Hepatocyte (in vitro differentiated cells): ENCODE measurements around the gene CNST.

Experiments used
- EZH2 ChIP-seq: fragments of 200-600 bp; sonication (generic); IDR thresholded peaks from 2 replicates; pipeline ENCODE4 v1.6.1; 2016; ENCODE audit warnings: antibody characterized with exemption, mild to moderate bottlenecking, borderline replicate concordance
- EZH2phosphoT487 ChIP-seq: fragments of 200-600 bp; sonication (generic); IDR thresholded peaks from one replicate; pipeline ENCODE4 v1.6.1; 2018; ENCODE audit warnings: antibody characterized with exemption, mild to moderate bottlenecking, low read depth, moderate library complexity; ENCODE audit not compliant: unreplicated experiment, severe bottlenecking
- TF ChIP-seq, protein P1 (sequence below): fragments of 200-600 bp; sonication (generic); IDR thresholded peaks from 2 replicates; pipeline ENCODE4 v1.5.1; 2016; ENCODE audit warnings: antibody characterized with exemption, mild to moderate bottlenecking; ENCODE audit not compliant: poor library complexity

DNA sequence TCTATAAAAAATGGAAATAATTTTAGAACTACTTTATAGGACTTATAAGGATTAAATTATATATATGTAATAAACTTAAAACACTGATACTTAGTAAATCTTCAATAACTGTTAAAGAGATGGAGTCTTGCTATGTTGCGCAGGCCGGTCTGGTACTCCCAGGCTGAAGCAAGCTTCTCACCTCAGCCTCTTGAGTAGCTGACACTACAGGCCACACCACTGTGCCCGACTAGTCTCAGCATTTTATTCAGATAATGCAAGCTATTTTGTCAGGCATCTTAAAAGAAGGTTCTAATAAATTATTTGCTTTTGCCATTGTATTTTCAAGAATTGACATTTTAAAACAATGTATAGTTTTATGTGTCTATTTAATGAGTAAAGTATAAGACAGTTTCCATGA is 20.8 kb downstream of the CNST start:
- TF ChIP-seq, protein P1, sequence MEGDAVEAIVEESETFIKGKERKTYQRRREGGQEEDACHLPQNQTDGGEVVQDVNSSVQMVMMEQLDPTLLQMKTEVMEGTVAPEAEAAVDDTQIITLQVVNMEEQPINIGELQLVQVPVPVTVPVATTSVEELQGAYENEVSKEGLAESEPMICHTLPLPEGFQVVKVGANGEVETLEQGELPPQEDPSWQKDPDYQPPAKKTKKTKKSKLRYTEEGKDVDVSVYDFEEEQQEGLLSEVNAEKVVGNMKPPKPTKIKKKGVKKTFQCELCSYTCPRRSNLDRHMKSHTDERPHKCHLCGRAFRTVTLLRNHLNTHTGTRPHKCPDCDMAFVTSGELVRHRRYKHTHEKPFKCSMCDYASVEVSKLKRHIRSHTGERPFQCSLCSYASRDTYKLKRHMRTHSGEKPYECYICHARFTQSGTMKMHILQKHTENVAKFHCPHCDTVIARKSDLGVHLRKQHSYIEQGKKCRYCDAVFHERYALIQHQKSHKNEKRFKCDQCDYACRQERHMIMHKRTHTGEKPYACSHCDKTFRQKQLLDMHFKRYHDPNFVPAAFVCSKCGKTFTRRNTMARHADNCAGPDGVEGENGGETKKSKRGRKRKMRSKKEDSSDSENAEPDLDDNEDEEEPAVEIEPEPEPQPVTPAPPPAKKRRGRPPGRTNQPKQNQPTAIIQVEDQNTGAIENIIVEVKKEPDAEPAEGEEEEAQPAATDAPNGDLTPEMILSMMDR = no peak
- no peak for TF ChIP-seq EZH2
- TF ChIP-seq EZH2phosphoT487 = no peak
